ENCODE data around the gene PCCA. TPM values are rescaled to one million over a fixed set of nuclear protein-coding genes. Genes with fewer than 3 reads are reported as not detected.
A peak's percentile ranks its signal among the peaks of the same experiment; 100 is the strongest.

PCCA gene
- total and polyA plus RNA-seq, 2 of the 13 experiments (the other 11 are each of a cell fraction or from before 2014, with no cell fraction given), result 15.0 to 32.2 TPM

DNA sequence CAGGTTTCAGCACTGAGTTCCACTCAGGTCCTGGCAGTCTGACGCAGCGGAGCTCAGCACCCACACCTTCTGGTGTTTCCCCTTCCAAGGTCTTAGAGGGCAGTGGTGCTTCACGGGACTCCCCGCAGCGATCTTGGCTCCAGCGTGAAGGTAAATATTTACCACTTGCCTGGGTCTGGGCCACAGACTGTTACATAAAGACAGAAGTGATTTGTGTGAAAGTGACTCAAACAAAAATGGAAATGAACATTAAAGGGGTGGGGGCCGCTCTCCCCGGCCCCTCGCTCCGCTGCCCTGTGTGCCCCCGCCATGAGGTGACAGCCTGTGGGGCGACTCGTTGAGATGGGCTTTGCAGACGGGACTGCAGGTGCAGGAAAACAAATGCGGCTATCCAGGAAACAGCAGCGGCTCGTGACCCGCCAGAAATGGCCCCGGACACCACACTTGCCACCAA is 444.7 kb downstream of the PCCA start (continued):
- TF ChIP-seq, protein P1, sequence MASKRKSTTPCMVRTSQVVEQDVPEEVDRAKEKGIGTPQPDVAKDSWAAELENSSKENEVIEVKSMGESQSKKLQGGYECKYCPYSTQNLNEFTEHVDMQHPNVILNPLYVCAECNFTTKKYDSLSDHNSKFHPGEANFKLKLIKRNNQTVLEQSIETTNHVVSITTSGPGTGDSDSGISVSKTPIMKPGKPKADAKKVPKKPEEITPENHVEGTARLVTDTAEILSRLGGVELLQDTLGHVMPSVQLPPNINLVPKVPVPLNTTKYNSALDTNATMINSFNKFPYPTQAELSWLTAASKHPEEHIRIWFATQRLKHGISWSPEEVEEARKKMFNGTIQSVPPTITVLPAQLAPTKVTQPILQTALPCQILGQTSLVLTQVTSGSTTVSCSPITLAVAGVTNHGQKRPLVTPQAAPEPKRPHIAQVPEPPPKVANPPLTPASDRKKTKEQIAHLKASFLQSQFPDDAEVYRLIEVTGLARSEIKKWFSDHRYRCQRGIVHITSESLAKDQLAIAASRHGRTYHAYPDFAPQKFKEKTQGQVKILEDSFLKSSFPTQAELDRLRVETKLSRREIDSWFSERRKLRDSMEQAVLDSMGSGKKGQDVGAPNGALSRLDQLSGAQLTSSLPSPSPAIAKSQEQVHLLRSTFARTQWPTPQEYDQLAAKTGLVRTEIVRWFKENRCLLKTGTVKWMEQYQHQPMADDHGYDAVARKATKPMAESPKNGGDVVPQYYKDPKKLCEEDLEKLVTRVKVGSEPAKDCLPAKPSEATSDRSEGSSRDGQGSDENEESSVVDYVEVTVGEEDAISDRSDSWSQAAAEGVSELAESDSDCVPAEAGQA (IDR thresholded peaks at IDR 0.05; ENCODE audit: low read depth), result 0 out of 2 replicates have a peak, but pooled peaks have one; percentile 25
- TF ChIP-seq, protein P1 (CRISPR knock-in tag; IDR thresholded peaks at IDR 0.05; ENCODE audit: borderline replicate concordance), result no peak
- TF ChIP-seq XBP1 (CRISPR knock-in tag; IDR thresholded peaks at IDR 0.05) (no peak), ZFP41 (CRISPR knock-in tag; IDR thresholded peaks at IDR 0.05; ENCODE audit: borderline replicate concordance) (no peak), ZNF256 (CRISPR knock-in tag; conservative IDR thresholded peaks at IDR 0.05) (no peak), ZBTB33 (CRISPR knock-in tag; IDR thresholded peaks at IDR 0.05) (peak; percentile 84), IKZF4 (CRISPR knock-in tag; IDR thresholded peaks at IDR 0.05; ENCODE audit: borderline replicate concordance, low read depth, not compliant biosample characterization) (no peak), FOSL2 (CRISPR knock-in tag; IDR thresholded peaks at IDR 0.05) (no peak)
- TF ChIP-seq, protein P2, sequence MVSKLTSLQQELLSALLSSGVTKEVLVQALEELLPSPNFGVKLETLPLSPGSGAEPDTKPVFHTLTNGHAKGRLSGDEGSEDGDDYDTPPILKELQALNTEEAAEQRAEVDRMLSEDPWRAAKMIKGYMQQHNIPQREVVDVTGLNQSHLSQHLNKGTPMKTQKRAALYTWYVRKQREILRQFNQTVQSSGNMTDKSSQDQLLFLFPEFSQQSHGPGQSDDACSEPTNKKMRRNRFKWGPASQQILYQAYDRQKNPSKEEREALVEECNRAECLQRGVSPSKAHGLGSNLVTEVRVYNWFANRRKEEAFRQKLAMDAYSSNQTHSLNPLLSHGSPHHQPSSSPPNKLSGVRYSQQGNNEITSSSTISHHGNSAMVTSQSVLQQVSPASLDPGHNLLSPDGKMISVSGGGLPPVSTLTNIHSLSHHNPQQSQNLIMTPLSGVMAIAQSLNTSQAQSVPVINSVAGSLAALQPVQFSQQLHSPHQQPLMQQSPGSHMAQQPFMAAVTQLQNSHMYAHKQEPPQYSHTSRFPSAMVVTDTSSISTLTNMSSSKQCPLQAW (CRISPR knock-in tag; IDR thresholded peaks at IDR 0.05), result 0 out of 2 replicates have a peak, but pooled peaks have one; percentile 23
- TF ChIP-seq, protein P3, sequence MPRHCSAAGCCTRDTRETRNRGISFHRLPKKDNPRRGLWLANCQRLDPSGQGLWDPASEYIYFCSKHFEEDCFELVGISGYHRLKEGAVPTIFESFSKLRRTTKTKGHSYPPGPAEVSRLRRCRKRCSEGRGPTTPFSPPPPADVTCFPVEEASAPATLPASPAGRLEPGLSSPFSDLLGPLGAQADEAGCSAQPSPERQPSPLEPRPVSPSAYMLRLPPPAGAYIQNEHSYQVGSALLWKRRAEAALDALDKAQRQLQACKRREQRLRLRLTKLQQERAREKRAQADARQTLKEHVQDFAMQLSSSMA (CRISPR knock-in tag; IDR thresholded peaks at IDR 0.05), result no peak
- TF ChIP-seq, protein P4, sequence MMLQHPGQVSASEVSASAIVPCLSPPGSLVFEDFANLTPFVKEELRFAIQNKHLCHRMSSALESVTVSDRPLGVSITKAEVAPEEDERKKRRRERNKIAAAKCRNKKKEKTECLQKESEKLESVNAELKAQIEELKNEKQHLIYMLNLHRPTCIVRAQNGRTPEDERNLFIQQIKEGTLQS (CRISPR knock-in tag; IDR thresholded peaks at IDR 0.05), result no peak
- TF ChIP-seq, protein P5, sequence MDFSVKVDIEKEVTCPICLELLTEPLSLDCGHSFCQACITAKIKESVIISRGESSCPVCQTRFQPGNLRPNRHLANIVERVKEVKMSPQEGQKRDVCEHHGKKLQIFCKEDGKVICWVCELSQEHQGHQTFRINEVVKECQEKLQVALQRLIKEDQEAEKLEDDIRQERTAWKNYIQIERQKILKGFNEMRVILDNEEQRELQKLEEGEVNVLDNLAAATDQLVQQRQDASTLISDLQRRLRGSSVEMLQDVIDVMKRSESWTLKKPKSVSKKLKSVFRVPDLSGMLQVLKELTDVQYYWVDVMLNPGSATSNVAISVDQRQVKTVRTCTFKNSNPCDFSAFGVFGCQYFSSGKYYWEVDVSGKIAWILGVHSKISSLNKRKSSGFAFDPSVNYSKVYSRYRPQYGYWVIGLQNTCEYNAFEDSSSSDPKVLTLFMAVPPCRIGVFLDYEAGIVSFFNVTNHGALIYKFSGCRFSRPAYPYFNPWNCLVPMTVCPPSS (IDR thresholded peaks at IDR 0.05), result no peak
- TF ChIP-seq, protein P6, sequence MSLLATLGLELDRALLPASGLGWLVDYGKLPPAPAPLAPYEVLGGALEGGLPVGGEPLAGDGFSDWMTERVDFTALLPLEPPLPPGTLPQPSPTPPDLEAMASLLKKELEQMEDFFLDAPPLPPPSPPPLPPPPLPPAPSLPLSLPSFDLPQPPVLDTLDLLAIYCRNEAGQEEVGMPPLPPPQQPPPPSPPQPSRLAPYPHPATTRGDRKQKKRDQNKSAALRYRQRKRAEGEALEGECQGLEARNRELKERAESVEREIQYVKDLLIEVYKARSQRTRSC (CRISPR knock-in tag; IDR thresholded peaks at IDR 0.05; ENCODE audit: low read depth), result no peak
